Measurements from ENCODE around the gene AFG1L.
"Not testable (repeated sequence)": the region's sequence is repeated elsewhere in the genome, so short reads cannot be mapped to it uniquely, and the experiment has no call there.

The AFG1L gene

GRCh38 chr6:108294727-108295625 lies at the start of gene AFG1L:
AFG1L (plus strand) TSS chr6:108295054; CDS start chr6:108295080, 26 bp downstream.
- no peak for DNase-seq

- DNase-seq = not testable (repeated sequence)
These were observed 49.8 kb upstream of the AFG1L start for GRCh38 chr6:108245095-108245494.

- DNase-seq = no peak
These were observed 46.8 kb upstream of the AFG1L start for GRCh38 chr6:108247965-108248536.

- no peak for DNase-seq
These were observed 44.5 kb upstream of the AFG1L start for GRCh38 chr6:108250240-108250866.

- no peak for DNase-seq
These were observed 43.6 kb upstream of the AFG1L start for GRCh38 chr6:108251252-108251651.

GRCh38 chr6:108252055-108252454 lies 42.8 kb upstream of the AFG1L start:
- DNase-seq = no peak

GRCh38 chr6:108253241-108253640 lies 41.6 kb upstream of the AFG1L start:
- no peak for DNase-seq

GRCh38 chr6:108254433-108255410 lies 40.1 kb upstream of the AFG1L start:
- no peak for DNase-seq

- no peak for DNase-seq
These were observed 34.6 kb upstream of the AFG1L start for GRCh38 chr6:108260126-108260808.

- peak; percentile 69 for DNase-seq
These were observed 33.9 kb upstream of the AFG1L start, which contains the start of gene SNX3 for GRCh38 chr6:108260809-108261569. SNX3 (minus strand) TSS chr6:108261040; CDS start chr6:108260921, 119 bp downstream.

- DNase-seq = no peak
These were observed 31.5 kb upstream of the AFG1L start for GRCh38 chr6:108263371-108263770.

- no peak for DNase-seq
These were observed 26.0 kb upstream of the AFG1L start for GRCh38 chr6:108268845-108269244.

GRCh38 chr6:108269955-108270354 lies 24.9 kb upstream of the AFG1L start:
- DNase-seq = not testable (repeated sequence)

- DNase-seq = no peak
These were observed 20.3 kb upstream of the AFG1L start for GRCh38 chr6:108274546-108274945.

GRCh38 chr6:108275976-108276375 lies 18.9 kb upstream of the AFG1L start:
- DNase-seq = no peak

GRCh38 chr6:108277295-108277694 lies 17.6 kb upstream of the AFG1L start:
- DNase-seq = no peak

- DNase-seq = no peak
These were observed 17.0 kb upstream of the AFG1L start for GRCh38 chr6:108277831-108278230.

GRCh38 chr6:108285381-108285780 lies 9.5 kb upstream of the AFG1L start:
- no peak for DNase-seq

GRCh38 chr6:108286366-108286765 lies 8.5 kb upstream of the AFG1L start:
- DNase-seq = no peak

GRCh38 chr6:108287373-108287772 lies 7.5 kb upstream of the AFG1L start:
- no peak for DNase-seq

GRCh38 chr6:108288742-108289141 lies 6.1 kb upstream of the AFG1L start:
- no peak for DNase-seq

Data from NCI-H187 treated with DMSO at 0.1 percent for 48 hours (cell line).